Keratinocyte (primary cell): ENCODE data around the gene RNF169.

Source experiments
- EZH2 ChIP-seq: IDR thresholded peaks from one replicate; pipeline ENCODE4 v1.6.1; 2012; ENCODE audit warnings: inconsistent platforms, mild to moderate bottlenecking, low read length, moderate library complexity
- TF ChIP-seq, protein P1 (sequence below), 3 experiments: IDR thresholded peaks in 1 of 3; conservative IDR thresholded peaks in 1 of 3; optimal IDR thresholded peaks in 1 of 3; 2 replicates in 2 of 3; 3 replicates in 1 of 3; pipeline versions ENCODE3 to v1.5.1; 2011; ENCODE audit warnings: low read length in 3 of 3, mild to moderate bottlenecking in 3 of 3, moderate library complexity in 2 of 3, control low read depth in 1 of 3, inconsistent platforms in 1 of 3; ENCODE audit not compliant: insufficient read depth in 2 of 3; ENCODE audit errors: extremely low read depth in 1 of 3

GRCh38 chr11:74735365-74735928, 13.2 kb upstream of the RNF169 start:
- TF ChIP-seq, protein P1, sequence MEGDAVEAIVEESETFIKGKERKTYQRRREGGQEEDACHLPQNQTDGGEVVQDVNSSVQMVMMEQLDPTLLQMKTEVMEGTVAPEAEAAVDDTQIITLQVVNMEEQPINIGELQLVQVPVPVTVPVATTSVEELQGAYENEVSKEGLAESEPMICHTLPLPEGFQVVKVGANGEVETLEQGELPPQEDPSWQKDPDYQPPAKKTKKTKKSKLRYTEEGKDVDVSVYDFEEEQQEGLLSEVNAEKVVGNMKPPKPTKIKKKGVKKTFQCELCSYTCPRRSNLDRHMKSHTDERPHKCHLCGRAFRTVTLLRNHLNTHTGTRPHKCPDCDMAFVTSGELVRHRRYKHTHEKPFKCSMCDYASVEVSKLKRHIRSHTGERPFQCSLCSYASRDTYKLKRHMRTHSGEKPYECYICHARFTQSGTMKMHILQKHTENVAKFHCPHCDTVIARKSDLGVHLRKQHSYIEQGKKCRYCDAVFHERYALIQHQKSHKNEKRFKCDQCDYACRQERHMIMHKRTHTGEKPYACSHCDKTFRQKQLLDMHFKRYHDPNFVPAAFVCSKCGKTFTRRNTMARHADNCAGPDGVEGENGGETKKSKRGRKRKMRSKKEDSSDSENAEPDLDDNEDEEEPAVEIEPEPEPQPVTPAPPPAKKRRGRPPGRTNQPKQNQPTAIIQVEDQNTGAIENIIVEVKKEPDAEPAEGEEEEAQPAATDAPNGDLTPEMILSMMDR (optimal IDR thresholded peaks at IDR 0.05 in 1 of 3, IDR thresholded peaks at IDR 0.05 in 1 of 3, conservative IDR thresholded peaks at IDR 0.05 in 1 of 3; ENCODE audit: extremely low read depth in 1 of 3, insufficient read depth in 2 of 3, low read length in 3 of 3): no peak
- TF ChIP-seq EZH2: no peak
